Jurkat, Clone E6-1 (cell line): ENCODE data around the gene MBNL2.

Source experiments
- DNase-seq: peaks from one replicate; pipeline ENCODE4 v3.0.0-alpha.2; 2011; ENCODE audit warnings: low read depth, low spot score
- H3K4me3 ChIP-seq: 2 replicates; pipeline ENCODE4 v1.5.1; 2011; ENCODE audit warnings: mild to moderate bottlenecking, low read length, control low read depth, moderate library complexity

MBNL2 gene

GRCh38 chr13:97310809-97311436 is 88.8 kb downstream of the MBNL2 start:
- no peak overlapping the region for H3K4me3 ChIP-seq
- no peak for DNase-seq

GRCh38 chr13:97311956-97312355 is 89.8 kb downstream of the MBNL2 start:
- no peak overlapping the region for H3K4me3 ChIP-seq
- DNase-seq = no peak

GRCh38 chr13:97313551-97314260 is 91.6 kb downstream of the MBNL2 start:
- no peak overlapping the region for H3K4me3 ChIP-seq
- no peak for DNase-seq

GRCh38 chr13:97316390-97316789 is 94.3 kb downstream of the MBNL2 start:
- no peak overlapping the region for H3K4me3 ChIP-seq
- no peak for DNase-seq

- no peak for DNase-seq
- H3K4me3 ChIP-seq = no peak overlapping the region
These were observed 95.8 kb downstream of the MBNL2 start for GRCh38 chr13:97317933-97318332.

- no peak overlapping the region for H3K4me3 ChIP-seq
- no peak for DNase-seq
These were observed 96.4 kb downstream of the MBNL2 start for GRCh38 chr13:97318532-97318931.

GRCh38 chr13:97319113-97319720 is 97.1 kb downstream of the MBNL2 start:
- DNase-seq = no peak
- H3K4me3 ChIP-seq = no peak overlapping the region

- DNase-seq = no peak
- H3K4me3 ChIP-seq = no peak overlapping the region
These were observed 99.0 kb downstream of the MBNL2 start for GRCh38 chr13:97321101-97321500.

GRCh38 chr13:97321616-97322321 is 99.6 kb downstream of the MBNL2 start:
- DNase-seq = no peak
- no peak overlapping the region for H3K4me3 ChIP-seq

- H3K4me3 ChIP-seq = no peak overlapping the region
- DNase-seq = no peak
These were observed 100.7 kb downstream of the MBNL2 start for GRCh38 chr13:97322740-97323342.

GRCh38 chr13:97324115-97324514 is 102.0 kb downstream of the MBNL2 start:
- H3K4me3 ChIP-seq = no peak overlapping the region
- DNase-seq = no peak

- H3K4me3 ChIP-seq = no peak overlapping the region
- no peak for DNase-seq
These were observed 103.6 kb downstream of the MBNL2 start for GRCh38 chr13:97325738-97326137.

- H3K4me3 ChIP-seq = no peak overlapping the region
- no peak for DNase-seq
These were observed 105.0 kb downstream of the MBNL2 start for GRCh38 chr13:97327086-97327485.

- DNase-seq = no peak
- no peak overlapping the region for H3K4me3 ChIP-seq
These were observed 105.5 kb downstream of the MBNL2 start for GRCh38 chr13:97327506-97328221.

GRCh38 chr13:97328222-97328790 is 106.2 kb downstream of the MBNL2 start:
- DNase-seq = no peak
- H3K4me3 ChIP-seq = no peak overlapping the region

GRCh38 chr13:97329331-97329730 is 107.2 kb downstream of the MBNL2 start:
- H3K4me3 ChIP-seq = no peak overlapping the region
- DNase-seq = no peak

- DNase-seq = no peak
- no peak overlapping the region for H3K4me3 ChIP-seq
These were observed 108.3 kb downstream of the MBNL2 start for GRCh38 chr13:97330448-97330847.

- DNase-seq = no peak
- H3K4me3 ChIP-seq = no peak overlapping the region
These were observed 110.6 kb downstream of the MBNL2 start for GRCh38 chr13:97332742-97333141.

- no peak for DNase-seq
- no peak overlapping the region for H3K4me3 ChIP-seq
These were observed 111.8 kb downstream of the MBNL2 start for GRCh38 chr13:97333983-97334382.
